ENCODE measurements around the gene LYPD6B.

LYPD6B gene

GRCh38 chr2:149129433-149129832, 90.9 kb downstream of the LYPD6B start:
- no peak for DNase-seq

GRCh38 chr2:149132339-149132738, 93.8 kb downstream of the LYPD6B start:
- DNase-seq = no peak

- DNase-seq = no peak
These were observed 94.4 kb downstream of the LYPD6B start for GRCh38 chr2:149132901-149133300.

- DNase-seq = no peak
These were observed 95.9 kb downstream of the LYPD6B start for GRCh38 chr2:149134335-149134923.

GRCh38 chr2:149136111-149136510, 97.6 kb downstream of the LYPD6B start:
- no peak for DNase-seq

GRCh38 chr2:149141046-149141445, 102.5 kb downstream of the LYPD6B start:
- DNase-seq = no peak

GRCh38 chr2:149143734-149144133, 105.2 kb downstream of the LYPD6B start:
- no peak for DNase-seq

- no peak for DNase-seq
These were observed 107.1 kb downstream of the LYPD6B start for GRCh38 chr2:149145314-149146295.

GRCh38 chr2:149146876-149147275, 108.4 kb downstream of the LYPD6B start:
- DNase-seq = no peak

GRCh38 chr2:149148194-149149006, 109.9 kb downstream of the LYPD6B start:
- no peak for DNase-seq

GRCh38 chr2:149149007-149149297, 110.5 kb downstream of the LYPD6B start:
- DNase-seq = no peak

GRCh38 chr2:149152469-149152953, 114.0 kb downstream of the LYPD6B start:
- no peak for DNase-seq

- DNase-seq = no peak
These were observed 116.9 kb downstream of the LYPD6B start for GRCh38 chr2:149155196-149155969.

- DNase-seq = no peak
These were observed 117.5 kb downstream of the LYPD6B start for GRCh38 chr2:149155988-149156387.

GRCh38 chr2:149156971-149157740, 118.7 kb downstream of the LYPD6B start:
- DNase-seq = no peak

GRCh38 chr2:149158957-149159356, 120.5 kb downstream of the LYPD6B start:
- DNase-seq = no peak

GRCh38 chr2:149160195-149160594, 121.7 kb downstream of the LYPD6B start:
- DNase-seq = no peak

GRCh38 chr2:149160701-149161217, 122.3 kb downstream of the LYPD6B start:
- peak; percentile 9 for DNase-seq

- no peak for DNase-seq
These were observed 123.2 kb downstream of the LYPD6B start for GRCh38 chr2:149161481-149162225.

GRCh38 chr2:149164296-149164695, 125.8 kb downstream of the LYPD6B start:
- no peak for DNase-seq

GRCh38 chr2:149164827-149165226, 126.3 kb downstream of the LYPD6B start:
- no peak for DNase-seq

Measured in activated naive CD4-positive, alpha-beta T cell treated with Interleukin-2 at 50 U/mL for 16 hours (primary cell).